Measurements from ENCODE around the gene NMBR. TPM values are rescaled to one million over a fixed set of nuclear protein-coding genes. Genes with fewer than 3 reads are reported as not detected.
"Not testable (repeated sequence)": the region's sequence is repeated elsewhere in the genome, so short reads cannot be mapped to it uniquely, and the experiment has no call there.

Gene NMBR
- total RNA-seq, 3 donors from 2014 or later (not counting 1 experiment from before 2014, with no cell fraction given) = not detected

DNA sequence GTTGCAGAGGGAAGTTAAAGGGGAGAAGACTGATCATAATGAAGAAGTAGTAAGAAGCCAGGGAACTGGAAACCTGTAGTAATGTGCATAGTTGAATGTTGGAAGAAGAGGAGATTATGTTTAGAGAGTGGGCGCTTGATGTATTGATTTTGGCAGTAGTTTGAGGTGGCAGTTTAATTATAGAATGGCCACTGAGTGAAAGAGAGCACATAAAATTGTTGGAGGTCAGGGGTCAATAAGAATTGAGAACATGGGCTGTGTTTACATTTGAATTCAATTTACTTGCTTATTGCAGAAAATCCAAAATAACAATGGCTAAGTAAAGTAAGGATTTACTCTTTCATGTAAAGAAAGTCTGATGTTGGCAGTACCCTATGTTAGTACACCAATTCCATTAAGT, 15.9 kb upstream of the NMBR start:
- peaks cover 41 to 44% of the 10 kb centered on the region in 2 donors for H3K4me1 Mint-ChIP-seq
- no peaks in the 10 kb centered on the region for H3K27me3 Mint-ChIP-seq (ENCODE audit: low read depth in 2 of 2)
- Histone ChIP-seq H3K27me3 (ENCODE audit: control insufficient read depth, insufficient read depth, low read length) (no peaks in the 10 kb centered on the region), H3K4me1 (ENCODE audit: control insufficient read depth, insufficient read depth, low read length) (no peaks in the 10 kb centered on the region), H3K9me3 (ENCODE audit: control insufficient read depth, insufficient read depth, low read length) (no peaks in the 10 kb centered on the region), H3K27ac (ENCODE audit: low read length) (no peak overlapping the region), H3K36me3 (ENCODE audit: control insufficient read depth, insufficient read depth, low read length) (peaks cover 15% of the 10 kb centered on the region), H3K4me3 (ENCODE audit: low read length) (no peak overlapping the region)
- no peak overlapping the region for H3K27ac Mint-ChIP-seq
- ATAC-seq = no peak
- 93% methylated on average over 1 of the region's 1 CpG for WGBS (ENCODE audit: insufficient coverage)
- peaks cover 9% of the 10 kb centered on the region for H3K36me3 Mint-ChIP-seq
- no peak for TF ChIP-seq CTCF (IDR thresholded peaks at IDR 0.05)
- no peak overlapping the region for H3K4me3 Mint-ChIP-seq
- intact Hi-C loops (cut with micrococcal nuclease) = no loop called here
- DNase-seq = no peak
- H3K9me3 Mint-ChIP-seq = no peaks in the 10 kb centered on the region

GRCh38 chr6:142156758-142157068, 9.8 kb upstream of the NMBR start:
- H3K36me3 ChIP-seq (ENCODE audit: control insufficient read depth, insufficient read depth, low read length); H3K36me3 Mint-ChIP-seq; intact Hi-C loops (cut with micrococcal nuclease); H3K4me3 ChIP-seq (ENCODE audit: low read length); H3K27me3 Mint-ChIP-seq (ENCODE audit: low read depth in 2 of 2); ATAC-seq; H3K9me3 ChIP-seq (ENCODE audit: control insufficient read depth, insufficient read depth, low read length); H3K9me3 Mint-ChIP-seq; H3K4me3 Mint-ChIP-seq; H3K4me1 ChIP-seq (ENCODE audit: control insufficient read depth, insufficient read depth, low read length); H3K27ac ChIP-seq (ENCODE audit: low read length); DNase-seq; H3K27me3 ChIP-seq (ENCODE audit: control insufficient read depth, insufficient read depth, low read length): not testable (repeated sequence)
- peak; percentile 35 for TF ChIP-seq CTCF (IDR thresholded peaks at IDR 0.05)
- WGBS (ENCODE audit: insufficient coverage) = 99% methylated on average over 4 of the region's 4 CpGs
- H3K27ac Mint-ChIP-seq = peak overlapping the region; percentile 51 to 76
- H3K4me1 Mint-ChIP-seq = peaks cover 42 to 46% of the 10 kb centered on the region in 2 donors

GRCh38 chr6:142155895-142156757, 9.2 kb upstream of the NMBR start:
- Histone ChIP-seq H3K27ac (ENCODE audit: low read length) (no peak overlapping the region), H3K27me3 (ENCODE audit: control insufficient read depth, insufficient read depth, low read length) (no peaks in the 10 kb centered on the region), H3K36me3 (ENCODE audit: control insufficient read depth, insufficient read depth, low read length) (peaks cover 2% of the 10 kb centered on the region), H3K9me3 (ENCODE audit: control insufficient read depth, insufficient read depth, low read length) (no peaks in the 10 kb centered on the region), H3K4me3 (ENCODE audit: low read length) (no peak overlapping the region), H3K4me1 (ENCODE audit: control insufficient read depth, insufficient read depth, low read length) (no peaks in the 10 kb centered on the region)
- Mint-ChIP-seq H3K4me3 (peak overlapping the region; percentile 17), H3K9me3 (no peaks in the 10 kb centered on the region), H3K36me3 (no peaks in the 10 kb centered on the region), H3K27ac (peak overlapping the region; percentile 51 to 76), H3K27me3 (ENCODE audit: low read depth in 2 of 2) (no peaks in the 10 kb centered on the region), H3K4me1 (peaks cover 42 to 46% of the 10 kb centered on the region in 2 donors)
- intact Hi-C loops (cut with micrococcal nuclease) = no loop called here
- peak; percentile 72 for TF ChIP-seq CTCF (IDR thresholded peaks at IDR 0.05)
- ATAC-seq (peak; percentile 62 to 71 (median 64)), DNase-seq (peak in 1 of 2 donors; percentile 48)
- 66% methylated on average over 3 of the region's 5 CpGs for WGBS (ENCODE audit: insufficient coverage)

GRCh38 chr6:142155091-142155490, 8.2 kb upstream of the NMBR start:
- ATAC-seq (no peak), DNase-seq (no peak)
- no peak for TF ChIP-seq CTCF (IDR thresholded peaks at IDR 0.05)
- no peak overlapping the region for H3K4me3 ChIP-seq (ENCODE audit: low read length)
- H3K9me3 ChIP-seq (ENCODE audit: control insufficient read depth, insufficient read depth, low read length) = no peaks in the 10 kb centered on the region
- Mint-ChIP-seq H3K4me3 (no peak overlapping the region), H3K27me3 (ENCODE audit: low read depth in 2 of 2) (no peaks in the 10 kb centered on the region), H3K36me3 (no peaks in the 10 kb centered on the region), H3K9me3 (no peaks in the 10 kb centered on the region), H3K4me1 (peaks cover 46 to 49% of the 10 kb centered on the region in 2 donors), H3K27ac (no peak overlapping the region)
- H3K4me1 ChIP-seq (ENCODE audit: control insufficient read depth, insufficient read depth, low read length) = no peaks in the 10 kb centered on the region
- H3K36me3 ChIP-seq (ENCODE audit: control insufficient read depth, insufficient read depth, low read length) = peaks cover 2% of the 10 kb centered on the region
- H3K27ac ChIP-seq (ENCODE audit: low read length) = no peak overlapping the region
- intact Hi-C loops (cut with micrococcal nuclease) = no loop called here
- whole genome bisulfite sequencing (ENCODE audit: insufficient coverage) = 97% methylated on average over 2 of the region's 3 CpGs
- no peaks in the 10 kb centered on the region for H3K27me3 ChIP-seq (ENCODE audit: control insufficient read depth, insufficient read depth, low read length)

All from natural killer cell (primary cell).